ENCODE measurements around the gene PPP6R2.

- no peak for TF ChIP-seq POLR2A (IDR thresholded peaks at IDR 0.05)
- no peak for TF ChIP-seq CTCF (IDR thresholded peaks at IDR 0.05)
Measured at GRCh38 chr22:50422961-50423815, 80.1 kb downstream of the PPP6R2 start.

Data from thyroid gland (tissue), 4 donors.